ENCODE results near the gene ARL14. TPM values are rescaled to one million over a fixed set of nuclear protein-coding genes. Genes with fewer than 3 reads are reported as not detected.

The ARL14 gene
- total RNA-seq, 1 donor from 2014 or later, result not detected

DNA sequence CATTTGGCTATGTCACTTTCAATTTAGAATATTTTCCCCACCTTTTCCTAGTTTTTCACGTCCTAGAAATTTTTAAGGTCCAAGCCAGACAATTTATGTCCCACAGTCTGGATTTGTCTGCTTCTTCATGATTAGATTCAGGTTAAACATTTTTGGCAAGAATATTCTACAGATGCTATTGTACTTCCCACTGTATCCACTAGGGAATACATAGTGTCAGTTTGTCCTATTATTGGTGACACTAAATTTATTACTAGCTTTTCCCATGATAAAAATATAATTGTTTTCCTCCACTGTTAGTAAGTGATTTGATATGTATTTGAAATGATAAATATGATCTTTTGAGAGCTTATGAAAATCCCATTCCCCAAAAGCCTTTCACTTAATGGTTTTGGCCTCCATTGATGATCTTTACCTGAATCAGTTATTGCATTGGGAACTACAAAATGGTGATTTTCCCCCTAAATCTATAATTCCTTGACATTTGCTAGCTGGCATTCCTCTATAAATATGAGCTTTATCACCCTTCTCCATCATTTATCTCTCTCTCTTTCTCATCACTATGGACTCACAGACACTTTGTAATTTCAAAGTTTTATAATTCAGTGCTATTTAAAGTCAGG, 8.3 kb downstream of the ARL14 start:
- Histone ChIP-seq H3K4me2 (no peak overlapping the region), H3F3A (ENCODE audit: low read depth) (no peaks in the 10 kb centered on the region), H3K27ac (no peak overlapping the region), H3K4me3 (no peak overlapping the region), H3K9ac (no peak overlapping the region), H2AFZ (replicated peaks) (no peak overlapping the region), H3K4me1 (no peaks in the 10 kb centered on the region), H3K9me3 (ENCODE audit: low read depth) (no peaks in the 10 kb centered on the region), H3K79me2 (ENCODE audit: low read depth) (no peaks in the 10 kb centered on the region), H3K27me3 (no peaks in the 10 kb centered on the region), H3K36me3 (no peaks in the 10 kb centered on the region), H4K20me1 (ENCODE audit: low read depth) (no peaks in the 10 kb centered on the region)
- no peaks in the 10 kb centered on the region for H3K36me3 Mint-ChIP-seq
- H3K9me3 Mint-ChIP-seq, result peaks cover 2% of the 10 kb centered on the region
- H3K4me1 Mint-ChIP-seq, result peaks cover 10% of the 10 kb centered on the region
- H3K4me3 Mint-ChIP-seq, result no peak overlapping the region
- H3K27me3 Mint-ChIP-seq (ENCODE audit: insufficient read depth, low read depth), result no peaks in the 10 kb centered on the region
- no peak for DNase-seq (ENCODE audit: low spot score)
- H3K27ac Mint-ChIP-seq, result no peak overlapping the region
- TF ChIP-seq, protein P1, sequence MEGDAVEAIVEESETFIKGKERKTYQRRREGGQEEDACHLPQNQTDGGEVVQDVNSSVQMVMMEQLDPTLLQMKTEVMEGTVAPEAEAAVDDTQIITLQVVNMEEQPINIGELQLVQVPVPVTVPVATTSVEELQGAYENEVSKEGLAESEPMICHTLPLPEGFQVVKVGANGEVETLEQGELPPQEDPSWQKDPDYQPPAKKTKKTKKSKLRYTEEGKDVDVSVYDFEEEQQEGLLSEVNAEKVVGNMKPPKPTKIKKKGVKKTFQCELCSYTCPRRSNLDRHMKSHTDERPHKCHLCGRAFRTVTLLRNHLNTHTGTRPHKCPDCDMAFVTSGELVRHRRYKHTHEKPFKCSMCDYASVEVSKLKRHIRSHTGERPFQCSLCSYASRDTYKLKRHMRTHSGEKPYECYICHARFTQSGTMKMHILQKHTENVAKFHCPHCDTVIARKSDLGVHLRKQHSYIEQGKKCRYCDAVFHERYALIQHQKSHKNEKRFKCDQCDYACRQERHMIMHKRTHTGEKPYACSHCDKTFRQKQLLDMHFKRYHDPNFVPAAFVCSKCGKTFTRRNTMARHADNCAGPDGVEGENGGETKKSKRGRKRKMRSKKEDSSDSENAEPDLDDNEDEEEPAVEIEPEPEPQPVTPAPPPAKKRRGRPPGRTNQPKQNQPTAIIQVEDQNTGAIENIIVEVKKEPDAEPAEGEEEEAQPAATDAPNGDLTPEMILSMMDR (IDR thresholded peaks at IDR 0.05), result peak; percentile 37
- TF ChIP-seq EZH2 (IDR thresholded peaks at IDR 0.05) (no peak), EZH2phosphoT487 (IDR thresholded peaks at IDR 0.05) (no peak)

- TF ChIP-seq EZH2 (IDR thresholded peaks at IDR 0.05), result no peak
- TF ChIP-seq EZH2phosphoT487 (IDR thresholded peaks at IDR 0.05), result no peak
- TF ChIP-seq, protein P1 (IDR thresholded peaks at IDR 0.05), result peak; percentile 51
- Mint-ChIP-seq H3K27me3 (ENCODE audit: insufficient read depth, low read depth) (no peaks in the 10 kb centered on the region), H3K9me3 (peaks cover 2% of the 10 kb centered on the region), H3K4me3 (no peak overlapping the region), H3K27ac (no peak overlapping the region), H3K36me3 (no peaks in the 10 kb centered on the region), H3K4me1 (peaks cover 10% of the 10 kb centered on the region)
- Histone ChIP-seq H3K27me3 (no peaks in the 10 kb centered on the region), H3F3A (ENCODE audit: low read depth) (no peaks in the 10 kb centered on the region), H3K79me2 (ENCODE audit: low read depth) (no peaks in the 10 kb centered on the region), H2AFZ (replicated peaks) (no peak overlapping the region), H3K4me3 (no peak overlapping the region), H3K9ac (no peak overlapping the region), H3K27ac (no peak overlapping the region), H3K4me1 (no peaks in the 10 kb centered on the region), H3K4me2 (no peak overlapping the region), H3K9me3 (ENCODE audit: low read depth) (no peaks in the 10 kb centered on the region), H3K36me3 (no peaks in the 10 kb centered on the region), H4K20me1 (ENCODE audit: low read depth) (no peaks in the 10 kb centered on the region)
- no peak for DNase-seq (ENCODE audit: low spot score)
These were observed 10.1 kb downstream of the ARL14 start for GRCh38 chr3:160686955-160687535.

- Histone ChIP-seq H2AFZ (replicated peaks) (no peak overlapping the region), H3K79me2 (ENCODE audit: low read depth) (no peaks in the 10 kb centered on the region), H3K9me3 (ENCODE audit: low read depth) (no peaks in the 10 kb centered on the region), H3K36me3 (no peaks in the 10 kb centered on the region), H3K4me3 (no peak overlapping the region), H3F3A (ENCODE audit: low read depth) (no peaks in the 10 kb centered on the region), H4K20me1 (ENCODE audit: low read depth) (no peaks in the 10 kb centered on the region), H3K27ac (no peak overlapping the region), H3K9ac (no peak overlapping the region), H3K4me2 (no peak overlapping the region), H3K27me3 (no peaks in the 10 kb centered on the region), H3K4me1 (no peaks in the 10 kb centered on the region)
- Mint-ChIP-seq H3K27ac (no peak overlapping the region), H3K9me3 (no peaks in the 10 kb centered on the region), H3K4me3 (no peak overlapping the region), H3K4me1 (peaks cover 3% of the 10 kb centered on the region), H3K36me3 (peaks cover 1% of the 10 kb centered on the region), H3K27me3 (ENCODE audit: insufficient read depth, low read depth) (no peaks in the 10 kb centered on the region)
- no peak for TF ChIP-seq EZH2 (IDR thresholded peaks at IDR 0.05)
- TF ChIP-seq EZH2phosphoT487 (IDR thresholded peaks at IDR 0.05), result no peak
- TF ChIP-seq, protein P1 (IDR thresholded peaks at IDR 0.05), result no peak
- DNase-seq (ENCODE audit: low spot score), result no peak
These were observed 14.2 kb downstream of the ARL14 start for GRCh38 chr3:160691151-160691550.
